ENCODE measurements around the gene FUT7. TPM values are rescaled to one million over a fixed set of nuclear protein-coding genes. Genes with fewer than 3 reads are reported as not detected.

FUT7 gene
- total and polyA plus RNA-seq, 9 of the 15 experiments (the other 6 are each of a cell fraction or from before 2014, with no cell fraction given), result not detected

DNA sequence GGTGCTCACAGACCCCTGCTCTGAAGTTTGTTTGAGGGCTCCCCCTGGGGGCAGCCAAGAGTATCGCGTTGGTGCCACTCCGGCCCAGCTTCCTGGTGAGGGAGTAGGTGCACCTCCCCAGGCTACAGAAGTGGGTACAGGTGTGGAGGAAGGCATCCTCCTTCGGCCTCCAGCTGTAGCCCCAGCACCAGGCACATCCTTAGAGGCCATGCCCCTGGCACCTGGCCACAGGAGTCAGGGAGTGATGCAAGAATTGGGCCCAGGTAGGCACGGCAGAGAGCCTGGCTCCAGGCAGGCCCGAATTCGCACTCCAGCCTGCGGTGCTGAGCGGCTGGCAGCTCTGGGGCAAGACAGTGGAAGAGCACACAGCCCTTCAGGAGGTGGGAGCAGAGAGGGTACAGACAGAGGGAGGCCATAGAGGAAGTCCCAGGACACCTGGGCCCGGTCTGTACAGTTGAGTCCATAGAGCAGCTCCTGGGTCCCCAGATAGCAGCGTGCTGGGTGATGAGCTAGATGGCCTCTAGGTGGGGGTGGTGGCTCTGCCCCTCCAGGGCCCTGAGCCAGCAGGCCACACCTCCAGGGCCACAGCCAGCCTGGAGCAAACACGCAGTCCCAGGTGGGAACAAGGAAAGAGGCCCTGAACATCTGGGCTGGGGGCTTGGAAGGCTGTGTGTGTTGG, 36.1 kb upstream of the FUT7 start (continued):
- TF ChIP-seq CCAR2 (IDR thresholded peaks at IDR 0.05; ENCODE audit: low read depth, low read length) (no peak), CREM (IDR thresholded peaks at IDR 0.05; ENCODE audit: low read depth) (peak; percentile 36), MAFG (tag; conservative IDR thresholded peaks at IDR 0.05) (no peak), PHF20 (IDR thresholded peaks at IDR 0.05; ENCODE audit: partially characterized antibody) (no peak), CHD4 (IDR thresholded peaks at IDR 0.05; ENCODE audit: insufficient read depth, insufficient replicate concordance, low read depth, low read length, poor library complexity, severe bottlenecking) (peak; percentile 57), ZNF766 (CRISPR knock-in tag; conservative IDR thresholded peaks at IDR 0.05) (no peak), SMC3 (conservative IDR thresholded peaks at IDR 0.05; ENCODE audit: insufficient read depth, low read depth, low read length) (peak; percentile 43; the same call in 1 of the 2 replicates), HDAC1 (IDR thresholded peaks at IDR 0.05) (peak in 1 of 2 experiments; percentile 23; a peak in 1 of 4 replicates), NRF1 (conservative IDR thresholded peaks at IDR 0.05 in 1 of 2, IDR thresholded peaks at IDR 0.05 in 1 of 2) (peak in 1 of 2 experiments; percentile 17; a peak in 1 of 4 replicates), SRSF7 (optimal IDR thresholded peaks at IDR 0.05; ENCODE audit: low read depth, low read length) (no peak)
- TF ChIP-seq, protein P1, sequence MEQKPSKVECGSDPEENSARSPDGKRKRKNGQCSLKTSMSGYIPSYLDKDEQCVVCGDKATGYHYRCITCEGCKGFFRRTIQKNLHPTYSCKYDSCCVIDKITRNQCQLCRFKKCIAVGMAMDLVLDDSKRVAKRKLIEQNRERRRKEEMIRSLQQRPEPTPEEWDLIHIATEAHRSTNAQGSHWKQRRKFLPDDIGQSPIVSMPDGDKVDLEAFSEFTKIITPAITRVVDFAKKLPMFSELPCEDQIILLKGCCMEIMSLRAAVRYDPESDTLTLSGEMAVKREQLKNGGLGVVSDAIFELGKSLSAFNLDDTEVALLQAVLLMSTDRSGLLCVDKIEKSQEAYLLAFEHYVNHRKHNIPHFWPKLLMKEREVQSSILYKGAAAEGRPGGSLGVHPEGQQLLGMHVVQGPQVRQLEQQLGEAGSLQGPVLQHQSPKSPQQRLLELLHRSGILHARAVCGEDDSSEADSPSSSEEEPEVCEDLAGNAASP (IDR thresholded peaks at IDR 0.05), result no peak
- TF ChIP-seq, protein P2, sequence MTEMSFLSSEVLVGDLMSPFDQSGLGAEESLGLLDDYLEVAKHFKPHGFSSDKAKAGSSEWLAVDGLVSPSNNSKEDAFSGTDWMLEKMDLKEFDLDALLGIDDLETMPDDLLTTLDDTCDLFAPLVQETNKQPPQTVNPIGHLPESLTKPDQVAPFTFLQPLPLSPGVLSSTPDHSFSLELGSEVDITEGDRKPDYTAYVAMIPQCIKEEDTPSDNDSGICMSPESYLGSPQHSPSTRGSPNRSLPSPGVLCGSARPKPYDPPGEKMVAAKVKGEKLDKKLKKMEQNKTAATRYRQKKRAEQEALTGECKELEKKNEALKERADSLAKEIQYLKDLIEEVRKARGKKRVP (CRISPR knock-in tag; IDR thresholded peaks at IDR 0.05), result no peak
- TF ChIP-seq, protein P3, sequence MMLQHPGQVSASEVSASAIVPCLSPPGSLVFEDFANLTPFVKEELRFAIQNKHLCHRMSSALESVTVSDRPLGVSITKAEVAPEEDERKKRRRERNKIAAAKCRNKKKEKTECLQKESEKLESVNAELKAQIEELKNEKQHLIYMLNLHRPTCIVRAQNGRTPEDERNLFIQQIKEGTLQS (IDR thresholded peaks at IDR 0.05), result peak; percentile 54; the same call in 1 of the 2 replicates
- TF ChIP-seq, protein P3 (CRISPR knock-in tag; conservative IDR thresholded peaks at IDR 0.05), result no peak
- TF ChIP-seq, protein P4, sequence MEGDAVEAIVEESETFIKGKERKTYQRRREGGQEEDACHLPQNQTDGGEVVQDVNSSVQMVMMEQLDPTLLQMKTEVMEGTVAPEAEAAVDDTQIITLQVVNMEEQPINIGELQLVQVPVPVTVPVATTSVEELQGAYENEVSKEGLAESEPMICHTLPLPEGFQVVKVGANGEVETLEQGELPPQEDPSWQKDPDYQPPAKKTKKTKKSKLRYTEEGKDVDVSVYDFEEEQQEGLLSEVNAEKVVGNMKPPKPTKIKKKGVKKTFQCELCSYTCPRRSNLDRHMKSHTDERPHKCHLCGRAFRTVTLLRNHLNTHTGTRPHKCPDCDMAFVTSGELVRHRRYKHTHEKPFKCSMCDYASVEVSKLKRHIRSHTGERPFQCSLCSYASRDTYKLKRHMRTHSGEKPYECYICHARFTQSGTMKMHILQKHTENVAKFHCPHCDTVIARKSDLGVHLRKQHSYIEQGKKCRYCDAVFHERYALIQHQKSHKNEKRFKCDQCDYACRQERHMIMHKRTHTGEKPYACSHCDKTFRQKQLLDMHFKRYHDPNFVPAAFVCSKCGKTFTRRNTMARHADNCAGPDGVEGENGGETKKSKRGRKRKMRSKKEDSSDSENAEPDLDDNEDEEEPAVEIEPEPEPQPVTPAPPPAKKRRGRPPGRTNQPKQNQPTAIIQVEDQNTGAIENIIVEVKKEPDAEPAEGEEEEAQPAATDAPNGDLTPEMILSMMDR (IDR thresholded peaks at IDR 0.05 in 2 of 3, conservative IDR thresholded peaks at IDR 0.05 in 1 of 3; ENCODE audit: insufficient read depth in 2 of 3, low read depth in 1 of 3, low read length in 3 of 3), result peak; percentile 76 to 89 (median 84)
- TF ChIP-seq, protein P5, sequence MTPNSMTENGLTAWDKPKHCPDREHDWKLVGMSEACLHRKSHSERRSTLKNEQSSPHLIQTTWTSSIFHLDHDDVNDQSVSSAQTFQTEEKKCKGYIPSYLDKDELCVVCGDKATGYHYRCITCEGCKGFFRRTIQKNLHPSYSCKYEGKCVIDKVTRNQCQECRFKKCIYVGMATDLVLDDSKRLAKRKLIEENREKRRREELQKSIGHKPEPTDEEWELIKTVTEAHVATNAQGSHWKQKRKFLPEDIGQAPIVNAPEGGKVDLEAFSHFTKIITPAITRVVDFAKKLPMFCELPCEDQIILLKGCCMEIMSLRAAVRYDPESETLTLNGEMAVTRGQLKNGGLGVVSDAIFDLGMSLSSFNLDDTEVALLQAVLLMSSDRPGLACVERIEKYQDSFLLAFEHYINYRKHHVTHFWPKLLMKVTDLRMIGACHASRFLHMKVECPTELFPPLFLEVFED (CRISPR knock-in tag; conservative IDR thresholded peaks at IDR 0.05), result no peak
